Mesenchymal stem cell (in vitro differentiated cells and primary cell): Measurements from ENCODE around the gene NFS1. TPM values are rescaled to one million over a fixed set of nuclear protein-coding genes. Genes with fewer than 3 reads are reported as not detected.

Experiments
- small RNA-seq: library from polyadenylated mRNA; stranded (forward); fragments of <200 nt; extraction: miRNeasy Mini kit (QIAGEN cat#:217004); gene quantifications from one replicate; pipeline ENCODE3, GENCODE V24; 2013; ENCODE audit warnings: low read depth

The NFS1 gene

Small RNA genes within 50 kb of the gene (small RNA-seq; reads per million reads assigned to genes)
- gene RNU6-759P, result not detected
